ENCODE measurements around the gene HAUS8. TPM values are rescaled to one million over a fixed set of nuclear protein-coding genes. Genes with fewer than 3 reads are reported as not detected.

HAUS8 gene
- total and polyA plus RNA-seq, 12 donors = 3.9 to 17.9 (median 9.0) TPM

DNA sequence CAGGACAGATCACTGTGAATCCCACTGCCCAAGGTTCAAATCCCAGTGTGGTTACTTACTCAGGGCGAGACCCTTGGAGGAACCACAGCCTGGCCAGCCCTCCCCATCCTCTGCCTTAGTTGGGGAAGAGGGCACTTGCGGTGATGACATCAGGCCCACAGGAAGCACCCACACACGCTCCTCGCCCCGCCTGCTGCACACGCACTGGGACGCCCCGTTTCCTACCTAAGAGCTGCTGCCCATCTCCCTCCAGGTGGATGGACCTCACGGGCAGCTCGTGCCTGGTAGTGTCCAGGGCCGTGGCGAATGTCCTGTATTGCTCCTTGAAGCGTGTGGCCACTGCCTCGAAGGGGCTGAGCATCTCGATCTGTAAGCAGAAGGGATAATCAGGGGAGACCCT lies 19.6 kb downstream of the HAUS8 start:
- no peak for DNase-seq
- H3K27me3 ChIP-seq = no peaks in the 10 kb centered on the region
- H3K9me3 ChIP-seq (replicated peaks in 1 of 3) = peaks cover 0 to 5% (median 0%) of the 10 kb centered on the region in 3 donors
- H3K4me1 ChIP-seq (replicated peaks in 1 of 2) = no peaks in the 10 kb centered on the region
- no peak overlapping the region for H3K27ac ChIP-seq
- intact Hi-C loops (cut with DNase I) = no loop called here
- no peak overlapping the region for H3K4me3 ChIP-seq
- 92 to 94% (median 93%) methylated on average over 5 to 15 of the region's 15 CpGs; no CpG with 5 or more reads in 1 of the 4 donors for WGBS, 4 donors
- TF ChIP-seq POLR2A (IDR thresholded peaks at IDR 0.05) = no peak
- TF ChIP-seq, protein P1, sequence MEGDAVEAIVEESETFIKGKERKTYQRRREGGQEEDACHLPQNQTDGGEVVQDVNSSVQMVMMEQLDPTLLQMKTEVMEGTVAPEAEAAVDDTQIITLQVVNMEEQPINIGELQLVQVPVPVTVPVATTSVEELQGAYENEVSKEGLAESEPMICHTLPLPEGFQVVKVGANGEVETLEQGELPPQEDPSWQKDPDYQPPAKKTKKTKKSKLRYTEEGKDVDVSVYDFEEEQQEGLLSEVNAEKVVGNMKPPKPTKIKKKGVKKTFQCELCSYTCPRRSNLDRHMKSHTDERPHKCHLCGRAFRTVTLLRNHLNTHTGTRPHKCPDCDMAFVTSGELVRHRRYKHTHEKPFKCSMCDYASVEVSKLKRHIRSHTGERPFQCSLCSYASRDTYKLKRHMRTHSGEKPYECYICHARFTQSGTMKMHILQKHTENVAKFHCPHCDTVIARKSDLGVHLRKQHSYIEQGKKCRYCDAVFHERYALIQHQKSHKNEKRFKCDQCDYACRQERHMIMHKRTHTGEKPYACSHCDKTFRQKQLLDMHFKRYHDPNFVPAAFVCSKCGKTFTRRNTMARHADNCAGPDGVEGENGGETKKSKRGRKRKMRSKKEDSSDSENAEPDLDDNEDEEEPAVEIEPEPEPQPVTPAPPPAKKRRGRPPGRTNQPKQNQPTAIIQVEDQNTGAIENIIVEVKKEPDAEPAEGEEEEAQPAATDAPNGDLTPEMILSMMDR (IDR thresholded peaks at IDR 0.05) = no peak
- H3K36me3 ChIP-seq (replicated peaks in 1 of 2) = peaks cover 0 to 3% of the 10 kb centered on the region in 2 donors

- Histone ChIP-seq H3K4me3 (no peak overlapping the region), H3K27ac (no peak overlapping the region), H3K4me1 (replicated peaks in 1 of 2) (no peaks in the 10 kb centered on the region), H3K36me3 (replicated peaks in 1 of 2) (peaks cover 0 to 7% of the 10 kb centered on the region in 2 donors), H3K27me3 (no peaks in the 10 kb centered on the region), H3K9me3 (replicated peaks in 1 of 3) (peaks cover 0 to 5% (median 0%) of the 10 kb centered on the region in 3 donors)
- 88 to 100% (median 96%) methylated on average over 3 to 5 of the region's 5 CpGs for WGBS, 4 donors
- intact Hi-C loops (cut with DNase I) = loop anchor here in 1 of 2 donors (5.0 kb wide), 1 partner anchor 282 kb away; no protein-coding TSS in a partner anchor
- TF ChIP-seq, protein P1 (IDR thresholded peaks at IDR 0.05) = no peak
- TF ChIP-seq POLR2A (IDR thresholded peaks at IDR 0.05) = no peak
- DNase-seq = no peak
These were observed 20.5 kb downstream of the HAUS8 start for GRCh38 chr19:17054746-17055145.

DNA sequence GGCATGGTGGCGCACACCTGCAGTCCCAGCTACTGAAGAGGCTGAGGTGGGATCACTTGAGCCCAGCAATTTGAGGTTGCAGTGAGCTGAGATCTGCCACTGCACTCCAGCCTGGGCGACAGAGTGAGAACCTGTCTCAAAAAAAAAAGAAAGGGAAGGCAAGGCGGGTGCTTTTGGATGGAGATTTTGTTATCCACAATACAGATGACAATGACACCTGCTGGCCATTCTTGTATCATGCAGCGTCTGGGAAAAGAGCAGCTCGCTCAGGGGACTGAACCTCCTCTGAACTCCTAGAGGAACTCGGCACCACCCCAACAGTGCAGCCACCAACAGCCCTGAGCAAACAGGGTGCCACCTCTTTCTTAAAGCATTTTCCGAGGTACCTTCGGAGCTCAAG lies 22.8 kb downstream of the HAUS8 start:
- intact Hi-C loops (cut with DNase I) = loop anchor here (2.0 to 5.0 kb wide), 2 partner anchors 278 to 280 kb away; no protein-coding TSS in a partner anchor
- 48 to 55% (median 52%) methylated on average over 8 of the region's 8 CpGs for WGBS, 4 donors
- no peak overlapping the region for H3K27ac ChIP-seq
- H3K4me1 ChIP-seq (replicated peaks in 1 of 2) = no peaks in the 10 kb centered on the region
- peak; percentile 45 to 82 (median 53) for DNase-seq
- TF ChIP-seq, protein P1 (IDR thresholded peaks at IDR 0.05) = peak; percentile 50 to 71 (median 66)
- TF ChIP-seq POLR2A (IDR thresholded peaks at IDR 0.05) = no peak
- no peaks in the 10 kb centered on the region for H3K9me3 ChIP-seq (replicated peaks in 1 of 3)
- peaks cover 0 to 11% of the 10 kb centered on the region in 2 donors for H3K36me3 ChIP-seq (replicated peaks in 1 of 2)
- no peaks in the 10 kb centered on the region for H3K27me3 ChIP-seq
- no peak overlapping the region for H3K4me3 ChIP-seq

DNA sequence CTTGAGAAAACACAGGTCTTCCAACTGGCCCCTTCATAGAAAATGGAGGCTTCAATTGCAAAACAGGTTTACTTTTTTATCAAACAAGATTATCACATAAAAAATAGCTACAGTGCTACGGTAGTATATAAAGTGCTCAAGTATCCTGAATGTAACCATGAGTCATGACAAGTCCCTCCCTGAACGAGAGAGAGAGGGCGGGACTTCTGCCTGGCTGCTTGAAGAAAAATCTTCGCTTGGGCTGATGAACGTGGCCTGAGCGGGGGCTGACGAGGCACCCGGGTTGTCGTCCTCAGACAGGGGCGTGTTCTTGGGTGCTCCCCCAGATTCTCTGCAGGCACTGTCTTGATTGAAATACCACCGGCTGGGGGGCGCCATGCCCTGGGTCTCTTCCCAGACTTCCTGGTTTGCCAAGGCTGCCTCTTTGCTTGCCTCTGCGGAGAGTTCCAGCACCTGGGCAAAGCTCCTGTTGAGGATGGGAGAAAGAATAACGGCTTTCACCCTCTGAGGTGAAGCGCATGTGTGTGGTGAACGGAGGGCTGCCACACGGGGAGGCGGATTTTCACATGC lies 25.5 kb downstream of the HAUS8 start:
- intact Hi-C loops (cut with DNase I) = loop anchor here in 1 of 2 donors (5.0 kb wide), 1 partner anchor 277 kb away; no protein-coding TSS in a partner anchor
- Histone ChIP-seq H3K4me1 (replicated peaks in 1 of 2) (no peaks in the 10 kb centered on the region), H3K27ac (no peak overlapping the region), H3K9me3 (replicated peaks in 1 of 3) (no peaks in the 10 kb centered on the region), H3K36me3 (replicated peaks in 1 of 2) (peaks cover 0 to 11% of the 10 kb centered on the region in 2 donors), H3K27me3 (no peaks in the 10 kb centered on the region), H3K4me3 (no peak overlapping the region)
- WGBS, 4 donors = 71 to 85% (median 77%) methylated on average over 13 to 18 of the region's 18 CpGs
- TF ChIP-seq POLR2A (IDR thresholded peaks at IDR 0.05) = no peak
- TF ChIP-seq, protein P1 (IDR thresholded peaks at IDR 0.05) = no peak
- DNase-seq = peak in 2 of 7 donors; percentile 30 to 57
